Cardiac fibroblast (primary cell): Measurements from ENCODE around the gene SGCE.
A peak's percentile ranks its signal among the peaks of the same experiment; 100 is the strongest.

Source experiments
- DNase-seq, 2 donors: peaks; one replicate each; pipeline versions ENCODE4 v3.0.0 to v3.0.0-alpha.2; 2010; ENCODE audit warnings: low read depth in 2 of 2
- H3K4me3 ChIP-seq, 2 donors: replicated peaks in 1 of 2; 1 replicate in 1 of 2; 2 replicates in 1 of 2; pipeline ENCODE4 v1.5.1; 2011; ENCODE audit warnings: low read depth in 2 of 2, low read length in 2 of 2, mild to moderate bottlenecking in 2 of 2, moderate library complexity in 1 of 2
- CTCF ChIP-seq: IDR thresholded peaks from one replicate; pipeline ENCODE4 v1.5.1; 2011; ENCODE audit warnings: low read depth, mild to moderate bottlenecking, low read length, inconsistent platforms

Gene SGCE

GRCh38 chr7:94687810-94688209, 31.9 kb upstream of the SGCE start:
- TF ChIP-seq CTCF = no peak
- H3K4me3 ChIP-seq = no peak overlapping the region
- DNase-seq = peak; percentile 24 to 52

GRCh38 chr7:94687076-94687475, 31.1 kb upstream of the SGCE start:
- no peak for DNase-seq
- TF ChIP-seq CTCF = no peak
- no peak overlapping the region for H3K4me3 ChIP-seq

GRCh38 chr7:94683066-94683465, 27.1 kb upstream of the SGCE start:
- H3K4me3 ChIP-seq = no peak overlapping the region
- no peak for DNase-seq
- no peak for TF ChIP-seq CTCF

GRCh38 chr7:94679358-94679757, 23.4 kb upstream of the SGCE start:
- H3K4me3 ChIP-seq = no peak overlapping the region
- no peak for DNase-seq
- no peak for TF ChIP-seq CTCF

GRCh38 chr7:94676431-94676830, 20.5 kb upstream of the SGCE start:
- no peak overlapping the region for H3K4me3 ChIP-seq
- peak in 1 of 2 donors; percentile 10 for DNase-seq
- no peak for TF ChIP-seq CTCF

GRCh38 chr7:94675356-94675755, 19.4 kb upstream of the SGCE start:
- TF ChIP-seq CTCF = no peak
- DNase-seq = no peak
- no peak overlapping the region for H3K4me3 ChIP-seq

- no peak for DNase-seq
- no peak for TF ChIP-seq CTCF
- no peak overlapping the region for H3K4me3 ChIP-seq
Observed at GRCh38 chr7:94671444-94672235, 15.7 kb upstream of the SGCE start.
